GM12878 (cell line): ENCODE measurements around the gene FAM3B. TPM values are rescaled to one million over a fixed set of nuclear protein-coding genes. Genes with fewer than 3 reads are reported as not detected.

ENCODE experiments used
- ATAC-seq: fragments of 200-7000 bp; cut with Tn5 transposase; 3 replicates; pipeline ENCODE4 v1.9.1; 2020; ENCODE audit warnings: mild to moderate bottlenecking, moderate library complexity
- BruUV-seq: library from RNA; stranded (reverse); fragments of 400-500 nt; replicated peaks from 2 replicates; lab custom pipeline; 2021; lab: Mats Ljungman, UMichigan
- CTCF ChIA-PET: fragments of 300-600 bp; sonication (Branson Sonifier 250); formaldehyde crosslinking; extraction: SDS; loops from one replicate; lab custom pipeline; 2021; ENCODE audit warnings: inconsistent platforms; lab: Yijun Ruan, JAX
- POLR2A ChIA-PET: fragments of 350-600 bp; formaldehyde crosslinking; extraction: SDS; loops from one replicate; lab custom pipeline; 2021; ENCODE audit warnings: inconsistent platforms; lab: Charles Lee
- RAD21 ChIA-PET: fragments of 300-600 bp; sonication (Branson Sonifier 250); formaldehyde crosslinking; loops from one replicate; lab custom pipeline; 2023; ENCODE audit warnings: antibody characterized with exemption; ENCODE audit not compliant: unreplicated experiment; lab: Charles Lee
- SMC1A ChIA-PET: fragments of 300-600 bp; sonication (Branson Sonifier 250); formaldehyde crosslinking; loops from one replicate; lab custom pipeline; 2023; ENCODE audit not compliant: unreplicated experiment, uncharacterized antibody; lab: Charles Lee
- DNase-seq: peaks from one replicate; pipeline ENCODE4 v3.0.0-alpha.2; 2011; ENCODE audit warnings: low read depth, low spot score
- FAIRE-seq: peaks from 3 replicates; lab custom pipeline; 2011; peaks lifted over from hg19 to GRCh38; lab: Jason Lieb, UNC
- H2AFZ ChIP-seq: 2 replicates; pipeline ENCODE4 v1.6.0; 2011; ENCODE audit warnings: low read depth, low read length, control low read depth; ENCODE audit not compliant: control insufficient read depth
- H3K27ac ChIP-seq: 2 replicates; pipeline ENCODE4 v1.5.1; 2011; ENCODE audit warnings: control low read depth; ENCODE audit not compliant: control insufficient read depth, insufficient read depth
- H3K27me3 ChIP-seq, 2 experiments: replicated peaks in 1 of 2; 2 replicates each; pipeline versions ENCODE4 v1.6.0 to v1.6.1; 2011; ENCODE audit warnings: low read length in 1 of 2; ENCODE audit not compliant: control insufficient read depth in 2 of 2, insufficient read depth in 2 of 2
- H3K36me3 ChIP-seq, 2 experiments: 2 replicates each; pipeline ENCODE4 v1.5.1; 2011; ENCODE audit warnings: low read length in 1 of 2; ENCODE audit not compliant: control insufficient read depth in 2 of 2, insufficient read depth in 2 of 2
- H3K4me1 ChIP-seq: 2 replicates; pipeline ENCODE4 v1.6.1; 2011; ENCODE audit warnings: mild to moderate bottlenecking, low read length, moderate library complexity, mixed read lengths; ENCODE audit not compliant: control insufficient read depth, insufficient read depth
- H3K4me2 ChIP-seq: 2 replicates; pipeline ENCODE4 v1.6.0; 2011; ENCODE audit warnings: control low read depth; ENCODE audit not compliant: control insufficient read depth, insufficient read depth
- H3K4me3 ChIP-seq: fragments of 200-600 bp; sonication (generic); 2 replicates; pipeline ENCODE4 v1.5.1; 2016
- H3K79me2 ChIP-seq: 2 replicates; pipeline ENCODE4 v1.6.0; 2011; ENCODE audit warnings: low read length; ENCODE audit not compliant: control insufficient read depth, insufficient read depth
- H3K9ac ChIP-seq: 2 replicates; pipeline ENCODE4 v1.8.0; 2011; ENCODE audit warnings: low read length, control low read depth, mixed read lengths; ENCODE audit not compliant: control insufficient read depth, insufficient read depth
- H3K9me3 ChIP-seq: replicated peaks from 3 replicates; pipeline ENCODE4 v1.5.1; 2011; ENCODE audit warnings: mild to moderate bottlenecking, low read length; ENCODE audit not compliant: control insufficient read depth, insufficient read depth
- H4K20me1 ChIP-seq: 2 replicates; pipeline ENCODE4 v1.6.0; 2011; ENCODE audit not compliant: control insufficient read depth, insufficient read depth
- CREB1 ChIP-seq: IDR thresholded peaks from 2 replicates; pipeline ENCODE4 v1.6.1; 2012; ENCODE audit warnings: low read depth, mild to moderate bottlenecking, inconsistent platforms
- FOXM1 ChIP-seq: IDR thresholded peaks from 2 replicates; pipeline ENCODE4 v1.6.1; 2012; ENCODE audit warnings: low read depth, mild to moderate bottlenecking, inconsistent platforms, low read length, moderate library complexity
- IKZF1 ChIP-seq: fragments of 450-650 bp; conservative IDR thresholded peaks from 2 replicates; pipeline ENCODE4 v1.6.1; 2017; ENCODE audit warnings: antibody characterized with exemption, mild to moderate bottlenecking
- POLR2A ChIP-seq: IDR thresholded peaks from 2 replicates; pipeline ENCODE4 v1.6.1; 2011; ENCODE audit warnings: low read depth, mild to moderate bottlenecking, low read length
- POLR2AphosphoS5 ChIP-seq: IDR thresholded peaks from 2 replicates; pipeline ENCODE4 v1.6.1; 2011; ENCODE audit warnings: mild to moderate bottlenecking, low read length, inconsistent platforms
- ZBED1 ChIP-seq: IDR thresholded peaks from 2 replicates; pipeline ENCODE4 v1.6.1; 2016; ENCODE audit warnings: borderline replicate concordance
- WGBS: methylation state at CpG from one replicate; pipeline ENCODE4 v1.1.6; 2016; ENCODE audit warnings: low lambda C conversion rate; ENCODE audit not compliant: insufficient replicate concordance, insufficient coverage; ENCODE audit errors: missing lambda C conversion rate; 5-methylcytosine and 5-hydroxymethylcytosine counted together
- in situ Hi-C: fragments of 300-500 bp; cut with MboI; formaldehyde crosslinking; loops from 9 replicates; pipeline ENCODE4 v1.14.3; 2018; ENCODE audit warnings: mixed read lengths
- intact Hi-C: fragments of 100-400 bp; cut with micrococcal nuclease; formaldehyde crosslinking; loops from one replicate; pipeline ENCODE4 v1.14.2; 2022; ENCODE audit not compliant: unreplicated experiment
- polyA plus RNA-seq, 11 experiments: library from polyadenylated mRNA; depleted of rRNA in 4 of 11; unstranded in 6 of 11; stranded (reverse) in 5 of 11; fragments of >200 nt; fragmentation: Nextera tagmentation in 4 of 11; fragmentation: Illumina TruSeq in 1 of 11; extraction: Ambion mirVana in 4 of 11; extraction: Trizol in 1 of 11; gene quantifications; 1 replicate in 1 of 11; 2 replicates in 10 of 11; pipeline versions ENCODE4 v1.2.1 to v1.2.3, GENCODE V29; 2011 to 2016; ENCODE audit warnings: inconsistent platforms in 2 of 11, missing spikeins in 2 of 11, low read depth in 1 of 11
- total RNA-seq, 4 experiments: library from RNA; depleted of rRNA in 3 of 4; stranded (reverse); fragments of >200 nt in 3 of 4; fragmentation: Illumina TruSeq in 1 of 4; extraction: Trizol in 1 of 4; gene quantifications; 2 replicates each; pipeline versions ENCODE4 v1.2.1 to v1.2.3, GENCODE V29; 2013 to 2021
- TF ChIP-seq, protein P1 (sequence below): fragments of 450-650 bp; IDR thresholded peaks from 2 replicates; pipeline ENCODE4 v1.6.1; 2016; ENCODE audit warnings: mild to moderate bottlenecking
- TF ChIP-seq, protein P2 (sequence below): fragments of 450-650 bp; IDR thresholded peaks from 2 replicates; pipeline ENCODE4 v1.6.1; 2018; ENCODE audit warnings: borderline replicate concordance, mild to moderate bottlenecking; ENCODE audit not compliant: partially characterized antibody

FAM3B gene
- total and polyA plus RNA-seq, 10 of the 15 experiments (the other 5 are each of a cell fraction or from before 2014, with no cell fraction given): 0.12 TPM; not detected in 9

DNA sequence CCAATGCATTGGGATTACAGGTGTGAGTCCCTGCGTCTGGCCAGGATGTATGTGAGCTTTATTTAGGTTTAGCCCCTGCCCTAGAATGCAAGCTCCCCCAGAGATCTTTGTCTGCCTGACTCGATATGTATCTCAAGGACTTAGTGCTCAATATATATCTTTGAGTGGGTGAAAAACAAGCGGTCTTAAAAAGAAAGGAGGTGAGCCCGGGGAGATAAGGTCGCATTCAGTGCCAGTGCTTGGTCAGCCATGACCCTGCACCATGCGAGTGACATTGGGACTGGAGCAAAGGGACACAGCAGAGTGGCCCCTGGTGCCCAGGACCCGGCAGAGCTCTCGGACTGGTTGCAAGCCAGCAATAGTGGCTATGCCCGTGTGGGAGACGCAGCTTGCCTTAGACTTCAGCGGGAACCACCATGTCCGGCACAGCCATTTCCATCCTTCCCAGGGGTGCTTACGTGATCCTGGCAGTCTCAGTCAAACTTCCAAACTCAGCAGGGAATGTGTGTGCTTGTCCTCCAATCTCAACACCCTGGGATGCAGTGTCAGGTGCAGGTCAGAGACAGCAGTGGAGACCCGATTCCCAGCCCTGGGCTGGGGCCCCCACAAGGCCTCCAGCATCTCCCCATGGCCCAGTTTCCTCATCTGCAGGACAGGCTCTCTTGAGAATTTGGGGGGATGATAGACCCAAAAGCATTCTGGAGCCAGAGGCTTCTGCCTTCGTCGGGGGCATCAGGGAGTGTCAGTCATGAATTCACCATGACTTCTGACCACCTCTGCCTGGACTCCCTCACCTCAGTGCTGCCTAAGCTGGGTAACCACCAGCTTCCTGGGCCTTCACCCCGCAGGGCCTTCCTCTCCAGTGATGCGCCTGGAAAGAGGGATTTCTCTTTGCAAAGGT, 47.0 kb downstream of the FAM3B start:
- no peaks in the 10 kb centered on the region for H3K27me3 ChIP-seq
- no peaks in the 10 kb centered on the region for H3K36me3 ChIP-seq
- intact Hi-C loops: loop anchor here (5.0 to 10.0 kb wide), 4 partner anchors 81 to 861 kb away; no protein-coding TSS in a partner anchor
- peak overlapping the region; percentile 89 for H3K27ac ChIP-seq
- in situ Hi-C loops: no loop called here
- H3K4me2 ChIP-seq: peak overlapping the region; percentile 87
- peak overlapping the region; percentile 84 for H3K4me3 ChIP-seq
- H3K4me1 ChIP-seq: peaks cover 41% of the 10 kb centered on the region
- H3K9me3 ChIP-seq: no peaks in the 10 kb centered on the region
- RAD21 ChIA-PET: interaction anchor here (0.7 to 5.3 kb wide), 4 partner anchors 8 to 80 kb away, joined by 3 to 34 read pairs (median 16); partner anchors contain the start of gene MX1
- TF ChIP-seq IKZF1: 0 out of 2 replicates have a peak, but pooled peaks have one; percentile 17
- peak; percentile 53; the same call in 1 of the 2 replicates for TF ChIP-seq POLR2A
- no peak for TF ChIP-seq FOXM1
- TF ChIP-seq, protein P1, sequence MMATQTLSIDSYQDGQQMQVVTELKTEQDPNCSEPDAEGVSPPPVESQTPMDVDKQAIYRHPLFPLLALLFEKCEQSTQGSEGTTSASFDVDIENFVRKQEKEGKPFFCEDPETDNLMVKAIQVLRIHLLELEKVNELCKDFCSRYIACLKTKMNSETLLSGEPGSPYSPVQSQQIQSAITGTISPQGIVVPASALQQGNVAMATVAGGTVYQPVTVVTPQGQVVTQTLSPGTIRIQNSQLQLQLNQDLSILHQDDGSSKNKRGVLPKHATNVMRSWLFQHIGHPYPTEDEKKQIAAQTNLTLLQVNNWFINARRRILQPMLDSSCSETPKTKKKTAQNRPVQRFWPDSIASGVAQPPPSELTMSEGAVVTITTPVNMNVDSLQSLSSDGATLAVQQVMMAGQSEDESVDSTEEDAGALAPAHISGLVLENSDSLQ: peak; percentile 56; the same call in 1 of the 2 replicates
- TF ChIP-seq, protein P2, sequence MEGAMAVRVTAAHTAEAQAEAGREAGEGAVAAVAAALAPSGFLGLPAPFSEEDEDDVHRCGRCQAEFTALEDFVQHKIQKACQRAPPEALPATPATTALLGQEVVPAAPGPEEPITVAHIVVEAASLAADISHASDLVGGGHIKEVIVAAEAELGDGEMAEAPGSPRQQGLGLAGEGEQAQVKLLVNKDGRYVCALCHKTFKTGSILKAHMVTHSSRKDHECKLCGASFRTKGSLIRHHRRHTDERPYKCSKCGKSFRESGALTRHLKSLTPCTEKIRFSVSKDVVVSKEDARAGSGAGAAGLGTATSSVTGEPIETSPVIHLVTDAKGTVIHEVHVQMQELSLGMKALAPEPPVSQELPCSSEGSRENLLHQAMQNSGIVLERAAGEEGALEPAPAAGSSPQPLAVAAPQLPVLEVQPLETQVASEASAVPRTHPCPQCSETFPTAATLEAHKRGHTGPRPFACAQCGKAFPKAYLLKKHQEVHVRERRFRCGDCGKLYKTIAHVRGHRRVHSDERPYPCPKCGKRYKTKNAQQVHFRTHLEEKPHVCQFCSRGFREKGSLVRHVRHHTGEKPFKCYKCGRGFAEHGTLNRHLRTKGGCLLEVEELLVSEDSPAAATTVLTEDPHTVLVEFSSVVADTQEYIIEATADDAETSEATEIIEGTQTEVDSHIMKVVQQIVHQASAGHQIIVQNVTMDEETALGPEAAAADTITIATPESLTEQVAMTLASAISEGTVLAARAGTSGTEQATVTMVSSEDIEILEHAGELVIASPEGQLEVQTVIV: no peak
- TF ChIP-seq CREB1: no peak
- no peak for TF ChIP-seq ZBED1
- peak; percentile 66 for TF ChIP-seq POLR2AphosphoS5
- TF ChIP-seq, all 136 proteins: peak for 4
- FAIRE-seq (no peak), DNase-seq (no peak), ATAC-seq (no peak)
- no TSS peak for BruUV-seq
- H2AFZ ChIP-seq: no peak overlapping the region
- H3K79me2 ChIP-seq: peaks cover 45% of the 10 kb centered on the region
- WGBS: 84% methylated on average over 18 of the region's 18 CpGs
- ChIA-PET CTCF (interaction anchor here (0.9 to 9.1 kb wide), 3 partner anchors 9 to 80 kb away, joined by 3 to 63 read pairs (median 3); no protein-coding TSS in a partner anchor), SMC1A (interaction anchor here (0.7 to 4.1 kb wide), 7 partner anchors 7 to 253 kb away, joined by 3 to 32 read pairs (median 4); partner anchors contain the start of gene MX1), POLR2A (interaction anchor here (0.8 to 1.6 kb wide), 5 partner anchors 8 to 69 kb away, joined by 3 to 7 read pairs (median 4); partner anchors contain the start of gene MX1)
- no peaks in the 10 kb centered on the region for H4K20me1 ChIP-seq
- H3K9ac ChIP-seq: peak overlapping the region; percentile 39
